ENCODE results near the gene TRAF2. TPM values are rescaled to one million over a fixed set of nuclear protein-coding genes. Genes with fewer than 3 reads are reported as not detected.

TRAF2 gene
- total and polyA plus RNA-seq, 10 donors = 13.6 to 49.7 (median 24.3) TPM

- Histone ChIP-seq H3K4me1 (peaks cover 19 to 76% (median 55%) of the 10 kb centered on the region in 6 donors), H3K9me3 (no peaks in the 10 kb centered on the region), H3K27me3 (replicated peaks in 1 of 7) (peaks cover 0 to 35% (median 9%) of the 10 kb centered on the region in 7 donors), H3K36me3 (no peaks in the 10 kb centered on the region), H3K27ac (peak overlapping the region in 7 of 8 donors; percentile 27 to 84 (median 77)), H3K4me3 (no peak overlapping the region)
- 69 to 87% (median 79%) methylated on average over 27 to 29 of the region's 29 CpGs for WGBS, 5 donors
- intact Hi-C loops (cut with DNase I; ENCODE audit: low total_unique reads) = no loop called here
- TF ChIP-seq, protein P1, sequence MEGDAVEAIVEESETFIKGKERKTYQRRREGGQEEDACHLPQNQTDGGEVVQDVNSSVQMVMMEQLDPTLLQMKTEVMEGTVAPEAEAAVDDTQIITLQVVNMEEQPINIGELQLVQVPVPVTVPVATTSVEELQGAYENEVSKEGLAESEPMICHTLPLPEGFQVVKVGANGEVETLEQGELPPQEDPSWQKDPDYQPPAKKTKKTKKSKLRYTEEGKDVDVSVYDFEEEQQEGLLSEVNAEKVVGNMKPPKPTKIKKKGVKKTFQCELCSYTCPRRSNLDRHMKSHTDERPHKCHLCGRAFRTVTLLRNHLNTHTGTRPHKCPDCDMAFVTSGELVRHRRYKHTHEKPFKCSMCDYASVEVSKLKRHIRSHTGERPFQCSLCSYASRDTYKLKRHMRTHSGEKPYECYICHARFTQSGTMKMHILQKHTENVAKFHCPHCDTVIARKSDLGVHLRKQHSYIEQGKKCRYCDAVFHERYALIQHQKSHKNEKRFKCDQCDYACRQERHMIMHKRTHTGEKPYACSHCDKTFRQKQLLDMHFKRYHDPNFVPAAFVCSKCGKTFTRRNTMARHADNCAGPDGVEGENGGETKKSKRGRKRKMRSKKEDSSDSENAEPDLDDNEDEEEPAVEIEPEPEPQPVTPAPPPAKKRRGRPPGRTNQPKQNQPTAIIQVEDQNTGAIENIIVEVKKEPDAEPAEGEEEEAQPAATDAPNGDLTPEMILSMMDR (IDR thresholded peaks at IDR 0.05 in 8 of 11, conservative IDR thresholded peaks at IDR 0.05 in 3 of 11) = no peak
- no peak for TF ChIP-seq POLR2A (IDR thresholded peaks at IDR 0.05)
- TF ChIP-seq POLR2AphosphoS5 (IDR thresholded peaks at IDR 0.05) = no peak
- no peak for DNase-seq
These were observed 87.6 kb downstream of the TRAF2 start for GRCh38 chr9:136973618-136974617.

DNA sequence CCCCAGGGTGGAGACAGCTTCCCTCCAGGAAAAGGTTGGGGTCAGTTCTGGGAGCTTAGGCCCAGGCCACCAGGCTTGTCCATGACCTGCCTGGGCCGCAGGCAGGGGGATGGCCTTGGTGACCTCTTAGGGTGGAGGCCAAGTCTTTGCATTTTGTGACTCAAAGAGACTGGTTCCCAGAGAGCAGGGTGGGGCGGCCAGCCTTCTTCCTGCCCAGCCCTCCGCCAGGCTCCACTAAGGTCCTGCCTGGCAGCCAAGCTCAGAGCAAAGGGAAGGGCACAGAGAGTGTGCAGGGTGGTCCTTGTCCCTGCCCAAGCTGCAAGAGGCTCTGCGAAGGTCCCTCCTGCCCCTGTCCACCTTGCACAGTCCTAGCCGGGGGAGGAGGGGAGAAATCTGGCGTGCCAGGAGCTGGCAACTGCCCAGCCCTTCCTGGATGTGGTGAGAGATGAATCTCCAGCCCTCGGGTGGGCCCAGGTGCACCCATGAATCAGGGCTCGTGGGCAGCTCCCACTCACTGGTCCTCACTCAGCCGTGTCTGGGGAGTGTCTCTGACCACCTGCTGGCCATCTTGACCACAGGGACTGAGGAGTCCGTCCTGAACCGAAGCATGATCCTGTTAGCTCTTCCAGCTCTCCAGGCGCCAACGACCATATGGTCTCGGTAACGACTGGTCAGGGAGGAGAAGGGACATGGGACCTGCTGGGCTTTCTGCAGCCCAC, 88.7 kb downstream of the TRAF2 start:
- intact Hi-C loops (cut with DNase I; ENCODE audit: low total_unique reads) = no loop called here
- 33 to 69% (median 48%) methylated on average over 3 to 15 of the region's 15 CpGs for WGBS, 5 donors
- Histone ChIP-seq H3K9me3 (no peaks in the 10 kb centered on the region), H3K4me3 (peak overlapping the region in 4 of 8 donors; percentile 4 to 35 (median 16)), H3K27ac (peak overlapping the region; percentile 55 to 84 (median 76)), H3K36me3 (no peaks in the 10 kb centered on the region), H3K27me3 (replicated peaks in 1 of 7) (peaks cover 0 to 46% (median 9%) of the 10 kb centered on the region in 7 donors), H3K4me1 (peaks cover 19 to 86% (median 60%) of the 10 kb centered on the region in 6 donors)
- DNase-seq = no peak
- TF ChIP-seq POLR2AphosphoS5 (IDR thresholded peaks at IDR 0.05) = peak; percentile 38 to 81 (median 76)
- no peak for TF ChIP-seq POLR2A (IDR thresholded peaks at IDR 0.05)

DNA sequence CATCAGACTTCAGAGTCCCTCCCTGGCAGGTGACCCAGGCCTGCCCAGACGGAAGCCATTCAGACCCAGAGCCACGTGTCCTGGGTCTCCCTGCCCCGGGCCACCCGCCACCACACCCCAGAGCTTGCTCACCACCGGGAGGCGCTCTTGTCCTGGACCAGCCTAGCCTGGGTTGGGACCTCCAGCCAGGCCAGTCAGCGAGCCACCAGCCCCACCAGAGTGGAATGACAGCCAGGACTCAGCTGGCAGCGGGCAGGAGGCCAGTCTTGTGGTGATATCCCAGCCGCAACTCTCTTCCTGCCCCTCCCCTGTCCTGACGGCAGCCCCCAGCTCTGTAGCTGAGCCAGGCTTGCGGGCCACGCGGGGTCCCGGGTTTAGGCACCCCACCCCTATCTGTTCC, 89.3 kb downstream of the TRAF2 start:
- DNase-seq = peak; percentile 86
- Histone ChIP-seq H3K27ac (peak overlapping the region; percentile 55 to 84 (median 76)), H3K4me1 (peaks cover 19 to 92% (median 63%) of the 10 kb centered on the region in 6 donors), H3K4me3 (peak overlapping the region in 6 of 8 donors; percentile 4 to 35 (median 12)), H3K27me3 (replicated peaks in 1 of 7) (peaks cover 0 to 47% (median 9%) of the 10 kb centered on the region in 7 donors), H3K9me3 (no peaks in the 10 kb centered on the region), H3K36me3 (no peaks in the 10 kb centered on the region)
- no peak for TF ChIP-seq POLR2A (IDR thresholded peaks at IDR 0.05)
- peak in 2 of 3 donors; percentile 48 to 67 for TF ChIP-seq POLR2AphosphoS5 (IDR thresholded peaks at IDR 0.05)
- TF ChIP-seq, protein P1 (IDR thresholded peaks at IDR 0.05 in 8 of 11, conservative IDR thresholded peaks at IDR 0.05 in 3 of 11) = peak in 10 of 11 experiments; percentile 14 to 61 (median 40)
- intact Hi-C loops (cut with DNase I; ENCODE audit: low total_unique reads) = no loop called here
- 5 to 30% (median 15%) methylated on average over 7 to 14 of the region's 14 CpGs for WGBS, 5 donors

Small RNAs within 50 kb of the gene (microRNA-seq; reads per million reads assigned to microRNA genes)
- 1.4 to 3.3 (median 2.1) reads per million in 3 donors for gene MIR4479

Small RNAs within 50 kb of the gene (small RNA-seq; reads per million reads assigned to genes)
- 0 to 0.14 (median 0) reads per million in 4 donors for gene MIR4479

Other genes starting within 250 kb of the TRAF2 start
- 100 to 1,000 TPM; 132 to 246 (median 179) TPM for gene EGFL7, start 223.6 kb upstream of the TRAF2 start, total RNA-seq
- gene EGFL7, start 223.6 kb upstream of the TRAF2 start, polyA plus RNA-seq = 100 to 1,000 TPM; 169 to 522 (median 409) TPM
- 10 to 100 TPM; 26.9 to 47.7 (median 40.4) TPM for gene AGPAT2, start 199.1 kb upstream of the TRAF2 start, total RNA-seq
- 10 to 100 TPM; 31.9 to 43.8 (median 35.1) TPM for gene AGPAT2, start 199.1 kb upstream of the TRAF2 start, polyA plus RNA-seq
- 10 to 100 TPM in 5 of 7 donors, 1 to 10 TPM in 2; 5.2 to 26.5 (median 13.3) TPM for gene DIPK1B, start 173.9 kb upstream of the TRAF2 start, total RNA-seq
- gene DIPK1B, start 173.9 kb upstream of the TRAF2 start, polyA plus RNA-seq = 10 to 100 TPM in 2 of 3 donors, 1 to 10 TPM in 1; 8.2 to 16.8 (median 11.3) TPM
- 10 to 100 TPM in 5 of 7 donors, 1 to 10 TPM in 2; 7.2 to 18.0 (median 12.8) TPM for gene LCN10, start 143.6 kb upstream of the TRAF2 start, total RNA-seq
- gene LCN10, start 143.6 kb upstream of the TRAF2 start, polyA plus RNA-seq = 10 to 100 TPM; 22.6 to 41.3 (median 24.5) TPM
- 1 to 10 TPM; 1.2 to 8.7 (median 3.7) TPM for gene LCN6, start 138.0 kb upstream of the TRAF2 start, total RNA-seq
- 10 to 100 TPM in 1 of 3 donors, 1 to 10 TPM in 2; 3.7 to 18.9 (median 5.0) TPM for gene LCN6, start 138.0 kb upstream of the TRAF2 start, polyA plus RNA-seq
- 1 to 10 TPM in 1 of 7 donors, under 1 TPM in 2, not detected in 4; 0.13 to 2.8 (median 0.51) TPM for gene LCN8, start 128.3 kb upstream of the TRAF2 start, total RNA-seq
- gene LCN8, start 128.3 kb upstream of the TRAF2 start, polyA plus RNA-seq = under 1 TPM; 0.22 to 0.70 (median 0.46) TPM
- under 1 TPM in 1 of 7 donors, not detected in 6; 0.35 TPM for gene LCN15, start 122.0 kb upstream of the TRAF2 start, total RNA-seq
- not detected for gene LCN15, start 122.0 kb upstream of the TRAF2 start, polyA plus RNA-seq
- 10 to 100 TPM; 32.1 to 50.7 (median 44.3) TPM for gene TMEM141, start 95.2 kb upstream of the TRAF2 start, total RNA-seq
- 10 to 100 TPM; 54.5 to 92.8 (median 92.6) TPM for gene TMEM141, start 95.2 kb upstream of the TRAF2 start, polyA plus RNA-seq
- 1 to 10 TPM in 1 of 7 donors, under 1 TPM in 6; 0.44 to 1.6 (median 0.68) TPM for gene CCDC183, start 90.2 kb upstream of the TRAF2 start, total RNA-seq
- gene CCDC183, start 90.2 kb upstream of the TRAF2 start, polyA plus RNA-seq = 1 to 10 TPM in 1 of 3 donors, under 1 TPM in 2; 0.41 to 1.2 (median 0.99) TPM
- 10 to 100 TPM; 47.9 to 68.2 (median 58.2) TPM for gene RABL6, start 78.6 kb upstream of the TRAF2 start, total RNA-seq
- gene RABL6, start 78.6 kb upstream of the TRAF2 start, polyA plus RNA-seq = 10 to 100 TPM; 32.7 to 70.0 (median 38.3) TPM
- gene AJM1, start 44.0 kb upstream of the TRAF2 start, total RNA-seq = 10 to 100 TPM in 1 of 7 donors, 1 to 10 TPM in 6; 3.3 to 13.1 (median 6.3) TPM
- 1 to 10 TPM in 2 of 3 donors, under 1 TPM in 1; 0.91 to 3.9 (median 1.0) TPM for gene AJM1, start 44.0 kb upstream of the TRAF2 start, polyA plus RNA-seq
- gene PHPT1, start 37.1 kb upstream of the TRAF2 start, total RNA-seq = 10 to 100 TPM; 32.3 to 71.0 (median 63.3) TPM
- gene PHPT1, start 37.1 kb upstream of the TRAF2 start, polyA plus RNA-seq = 100 to 1,000 TPM in 2 of 3 donors, 10 to 100 TPM in 1; 95.9 to 117 (median 106) TPM
- gene MAMDC4, start 34.2 kb upstream of the TRAF2 start, total RNA-seq = 10 to 100 TPM in 5 of 7 donors, 1 to 10 TPM in 2; 5.4 to 20.8 (median 11.3) TPM
- 10 to 100 TPM in 2 of 3 donors, 1 to 10 TPM in 1; 4.9 to 32.0 (median 12.7) TPM for gene MAMDC4, start 34.2 kb upstream of the TRAF2 start, polyA plus RNA-seq
- 100 to 1,000 TPM; 184 to 241 (median 225) TPM for gene EDF1, start 20.2 kb upstream of the TRAF2 start, total RNA-seq
- gene EDF1, start 20.2 kb upstream of the TRAF2 start, polyA plus RNA-seq = 100 to 1,000 TPM; 347 to 462 (median 441) TPM
- 100 to 1,000 TPM in 6 of 7 donors, 10 to 100 TPM in 1; 97.6 to 170 (median 105) TPM for gene FBXW5, start 58.2 kb downstream of the TRAF2 start, total RNA-seq
- gene FBXW5, start 58.2 kb downstream of the TRAF2 start, polyA plus RNA-seq = 100 to 1,000 TPM in 2 of 3 donors, 10 to 100 TPM in 1; 90.8 to 154 (median 123) TPM
- 1 to 10 TPM in 6 of 7 donors, not detected in 1; 2.3 to 7.4 (median 3.8) TPM for gene C8G, start 58.7 kb downstream of the TRAF2 start, total RNA-seq
- 1 to 10 TPM; 3.2 to 4.3 (median 3.7) TPM for gene C8G, start 58.7 kb downstream of the TRAF2 start, polyA plus RNA-seq
- gene LCN12, start 65.8 kb downstream of the TRAF2 start, total RNA-seq = 10 to 100 TPM in 4 of 7 donors, 1 to 10 TPM in 3; 3.1 to 63.4 (median 12.5) TPM
- gene LCN12, start 65.8 kb downstream of the TRAF2 start, polyA plus RNA-seq = 1 to 10 TPM in 2 of 3 donors, under 1 TPM in 1; 0.83 to 6.7 (median 4.8) TPM
- gene PTGDS, start 91.0 kb downstream of the TRAF2 start, total RNA-seq = 100 to 1,000 TPM; 134 to 457 (median 378) TPM
- 1,000 to 10,000 TPM in 1 of 3 donors, 100 to 1,000 TPM in 2; 462 to 1,396 (median 703) TPM for gene PTGDS, start 91.0 kb downstream of the TRAF2 start, polyA plus RNA-seq
- gene LCNL1, start 96.5 kb downstream of the TRAF2 start, total RNA-seq = 1 to 10 TPM; 1.8 to 8.3 (median 3.3) TPM
- gene LCNL1, start 96.5 kb downstream of the TRAF2 start, polyA plus RNA-seq = 1 to 10 TPM; 1.3 to 4.7 (median 2.3) TPM
- 10 to 100 TPM; 51.3 to 72.9 (median 63.9) TPM for gene PAXX, start 105.9 kb downstream of the TRAF2 start, total RNA-seq
- gene PAXX, start 105.9 kb downstream of the TRAF2 start, polyA plus RNA-seq = 100 to 1,000 TPM; 168 to 264 (median 261) TPM
- gene CLIC3, start 110.1 kb downstream of the TRAF2 start, total RNA-seq = 10 to 100 TPM in 1 of 7 donors, 1 to 10 TPM in 6; 3.5 to 10.7 (median 5.5) TPM
- 1 to 10 TPM; 2.9 to 7.2 (median 5.3) TPM for gene CLIC3, start 110.1 kb downstream of the TRAF2 start, polyA plus RNA-seq
- 10 to 100 TPM; 36.3 to 97.5 (median 59.0) TPM for gene ABCA2, start 141.7 kb downstream of the TRAF2 start, total RNA-seq
- gene ABCA2, start 141.7 kb downstream of the TRAF2 start, polyA plus RNA-seq = 10 to 100 TPM; 11.9 to 38.6 (median 19.6) TPM
- 10 to 100 TPM in 2 of 7 donors, 1 to 10 TPM in 5; 5.5 to 14.9 (median 6.7) TPM for gene FUT7, start 145.6 kb downstream of the TRAF2 start, total RNA-seq
- gene FUT7, start 145.6 kb downstream of the TRAF2 start, polyA plus RNA-seq = 1 to 10 TPM; 4.0 to 6.9 (median 4.8) TPM
- 100 to 1,000 TPM in 5 of 7 donors, 10 to 100 TPM in 2; 86.3 to 197 (median 111) TPM for gene NPDC1, start 159.7 kb downstream of the TRAF2 start, total RNA-seq
- gene NPDC1, start 159.7 kb downstream of the TRAF2 start, polyA plus RNA-seq = 100 to 1,000 TPM; 104 to 358 (median 256) TPM
- under 1 TPM in 2 of 7 donors, not detected in 5; 0.32 to 0.40 TPM for gene ENTPD2, start 167.5 kb downstream of the TRAF2 start, total RNA-seq
- under 1 TPM in 2 of 3 donors, not detected in 1; 0.11 to 0.58 TPM for gene ENTPD2, start 167.5 kb downstream of the TRAF2 start, polyA plus RNA-seq
- gene SAPCD2, start 184.0 kb downstream of the TRAF2 start, total RNA-seq = 1 to 10 TPM; 2.1 to 6.5 (median 3.0) TPM
- 1 to 10 TPM in 2 of 3 donors, under 1 TPM in 1; 0.76 to 2.5 (median 2.4) TPM for gene SAPCD2, start 184.0 kb downstream of the TRAF2 start, polyA plus RNA-seq
- gene UAP1L1, start 191.0 kb downstream of the TRAF2 start, total RNA-seq = 10 to 100 TPM; 19.5 to 35.9 (median 28.6) TPM
- gene UAP1L1, start 191.0 kb downstream of the TRAF2 start, polyA plus RNA-seq = 10 to 100 TPM; 12.5 to 29.7 (median 24.6) TPM
- gene MAN1B1, start 200.5 kb downstream of the TRAF2 start, total RNA-seq = 10 to 100 TPM; 43.2 to 67.9 (median 51.7) TPM
- 100 to 1,000 TPM in 1 of 3 donors, 10 to 100 TPM in 2; 49.6 to 112 (median 90.0) TPM for gene MAN1B1, start 200.5 kb downstream of the TRAF2 start, polyA plus RNA-seq
- gene DPP7, start 228.2 kb downstream of the TRAF2 start, total RNA-seq = 100 to 1,000 TPM; 105 to 250 (median 166) TPM
- 100 to 1,000 TPM; 342 to 536 (median 501) TPM for gene DPP7, start 228.2 kb downstream of the TRAF2 start, polyA plus RNA-seq

Data from spleen (tissue), 11 donors.